HEK293 (cell line): ENCODE results near the gene CCDC102B.

Source experiments
- CTCF ChIA-PET: fragments of 350-600 bp; formaldehyde crosslinking; extraction: SDS; loops from one replicate; lab custom pipeline; 2021; ENCODE audit warnings: antibody characterized with exemption; lab: Yijun Ruan, JAX
- POLR2A ChIA-PET: fragments of 300-600 bp; formaldehyde crosslinking; extraction: SDS; loops from one replicate; lab custom pipeline; 2020; ENCODE audit warnings: antibody characterized with exemption, inconsistent platforms; lab: Yijun Ruan, JAX
- H3K27ac ChIP-seq: fragments of 200-500 bp; sonication (Bioruptor generic); 2 replicates; pipeline ENCODE4 v1.5.1; 2014; ENCODE audit warnings: low read depth, low read length, control low read depth, inconsistent platforms; ENCODE audit errors: extremely low read depth
- H3K36me3 ChIP-seq, 2 experiments: fragments of 200-500 bp in 1 of 2; sonication (Bioruptor generic) in 1 of 2; 1 replicate in 1 of 2; 2 replicates in 1 of 2; pipeline ENCODE4 v1.5.1; 2014 to 2017; ENCODE audit warnings: inconsistent platforms in 2 of 2, low read length in 2 of 2; ENCODE audit not compliant: control insufficient read depth in 2 of 2, insufficient read depth in 1 of 2
- H3K4me1 ChIP-seq: fragments of 200-500 bp; sonication (Bioruptor generic); 2 replicates; pipeline ENCODE4 v1.5.1; 2014; ENCODE audit warnings: mild to moderate bottlenecking, low read length, inconsistent platforms; ENCODE audit not compliant: control insufficient read depth, insufficient read depth
- H3K4me3 ChIP-seq: 2 replicates; pipeline ENCODE4 v1.5.1; 2011; ENCODE audit warnings: low read depth, mild to moderate bottlenecking, control low read depth, low read length, moderate library complexity
- H3K9me3 ChIP-seq: fragments of 200-500 bp; sonication (Bioruptor generic); 2 replicates; pipeline ENCODE4 v1.5.1; 2014; ENCODE audit warnings: low read depth, low read length, inconsistent platforms; ENCODE audit not compliant: control insufficient read depth, insufficient read depth
- HOXA7 ChIP-seq: sonication (generic); formaldehyde crosslinking; IDR thresholded peaks from 2 replicates; pipeline ENCODE4 v1.8.1; 2022; ENCODE audit warnings: missing genetic modification reagents, borderline replicate concordance
- HOXD13 ChIP-seq: sonication (generic); formaldehyde crosslinking; IDR thresholded peaks from 2 replicates; pipeline ENCODE4 v1.8.0; 2022; ENCODE audit warnings: missing genetic modification reagents, borderline replicate concordance
- IKZF3 ChIP-seq: fragments of 450-650 bp; IDR thresholded peaks from 2 replicates; pipeline ENCODE4 v1.5.0; 2018; ENCODE audit warnings: missing biosample characterization, mild to moderate bottlenecking, missing genetic modification characterization, moderate library complexity
- SALL2 ChIP-seq: fragments of 450-650 bp; formaldehyde crosslinking; IDR thresholded peaks from 2 replicates; pipeline ENCODE4 v1.5.0; 2017; ENCODE audit warnings: missing biosample characterization, mild to moderate bottlenecking, missing genetic modification characterization, borderline replicate concordance
- WT1 ChIP-seq: fragments of 450-650 bp; formaldehyde crosslinking; IDR thresholded peaks from 2 replicates; pipeline ENCODE4 v1.5.1; 2016; ENCODE audit warnings: missing biosample characterization, missing genetic modification characterization
- ZEB2 ChIP-seq: fragments of 450-650 bp; formaldehyde crosslinking; IDR thresholded peaks from 2 replicates; pipeline ENCODE4 v1.5.1; 2016; ENCODE audit warnings: missing biosample characterization, missing genetic modification characterization
- ZNF157 ChIP-seq: fragments of 450-650 bp; formaldehyde crosslinking; IDR thresholded peaks from 2 replicates; pipeline ENCODE4 v1.5.1; 2016; ENCODE audit warnings: missing biosample characterization, missing genetic modification characterization
- ZNF2 ChIP-seq: fragments of 450-650 bp; formaldehyde crosslinking; IDR thresholded peaks from 2 replicates; pipeline ENCODE4 v1.5.1; 2016; ENCODE audit warnings: missing biosample characterization, missing genetic modification characterization
- ZNF311 ChIP-seq: fragments of 450-650 bp; formaldehyde crosslinking; IDR thresholded peaks from 2 replicates; pipeline ENCODE4 v1.5.1; 2017; ENCODE audit warnings: missing biosample characterization, missing genetic modification characterization, borderline replicate concordance
- ZNF324 ChIP-seq: fragments of 450-650 bp; formaldehyde crosslinking; IDR thresholded peaks from 2 replicates; pipeline ENCODE4 v1.5.1; 2016; ENCODE audit warnings: missing biosample characterization, missing genetic modification characterization
- ZNF335 ChIP-seq: fragments of 450-650 bp; formaldehyde crosslinking; conservative IDR thresholded peaks from 2 replicates; pipeline ENCODE4 v1.5.1; 2016; ENCODE audit warnings: missing biosample characterization, missing genetic modification characterization
- ZNF416 ChIP-seq: fragments of 450-650 bp; formaldehyde crosslinking; IDR thresholded peaks from 2 replicates; pipeline ENCODE4 v1.5.1; 2016; ENCODE audit warnings: missing biosample characterization, missing genetic modification characterization
- ZNF48 ChIP-seq: fragments of 450-650 bp; formaldehyde crosslinking; IDR thresholded peaks from 2 replicates; pipeline ENCODE4 v1.5.1; 2016; ENCODE audit warnings: missing biosample characterization, missing genetic modification characterization
- ZNF501 ChIP-seq: fragments of 450-650 bp; formaldehyde crosslinking; IDR thresholded peaks from 2 replicates; pipeline ENCODE4 v1.5.1; 2016; ENCODE audit warnings: missing biosample characterization, missing genetic modification characterization
- ZNF510 ChIP-seq: fragments of 450-650 bp; formaldehyde crosslinking; IDR thresholded peaks from 2 replicates; pipeline ENCODE4 v1.5.1; 2018; ENCODE audit warnings: mild to moderate bottlenecking, missing genetic modification characterization, missing biosample characterization; ENCODE audit not compliant: insufficient replicate concordance
- ZNF521 ChIP-seq: fragments of 450-650 bp; formaldehyde crosslinking; IDR thresholded peaks from 2 replicates; pipeline ENCODE4 v1.5.1; 2017; ENCODE audit warnings: missing biosample characterization, mild to moderate bottlenecking, missing genetic modification characterization
- ZNF530 ChIP-seq: fragments of 450-650 bp; formaldehyde crosslinking; IDR thresholded peaks from 2 replicates; pipeline ENCODE4 v1.5.1; 2016; ENCODE audit warnings: low read depth, missing biosample characterization, missing genetic modification characterization
- ZNF654 ChIP-seq: fragments of 450-650 bp; formaldehyde crosslinking; IDR thresholded peaks from 2 replicates; pipeline ENCODE4 v1.5.1; 2016; ENCODE audit warnings: low read depth, missing biosample characterization, missing genetic modification characterization
- ZNF677 ChIP-seq: fragments of 450-650 bp; IDR thresholded peaks from 2 replicates; pipeline ENCODE4 v1.5.0; 2018; ENCODE audit warnings: missing biosample characterization, mild to moderate bottlenecking, missing genetic modification characterization, moderate library complexity
- ZNF747 ChIP-seq: fragments of 450-650 bp; formaldehyde crosslinking; IDR thresholded peaks from 2 replicates; pipeline ENCODE4 v1.5.1; 2016; ENCODE audit warnings: missing biosample characterization, missing genetic modification characterization
- ZNF776 ChIP-seq: fragments of 450-650 bp; formaldehyde crosslinking; IDR thresholded peaks from 2 replicates; pipeline ENCODE4 v1.5.0; 2017; ENCODE audit warnings: missing biosample characterization, missing genetic modification characterization, borderline replicate concordance
- ZNF777 ChIP-seq: fragments of 450-650 bp; formaldehyde crosslinking; IDR thresholded peaks from 2 replicates; pipeline ENCODE4 v1.5.1; 2017; ENCODE audit warnings: missing biosample characterization, missing genetic modification characterization, borderline replicate concordance
- TF ChIP-seq, protein P1 (sequence below): fragments of 450-650 bp; formaldehyde crosslinking; IDR thresholded peaks from 2 replicates; pipeline ENCODE4; 2016; ENCODE audit warnings: missing biosample characterization, missing genetic modification characterization
- TF ChIP-seq, protein P2 (sequence below): fragments of 450-650 bp; formaldehyde crosslinking; IDR thresholded peaks from 2 replicates; pipeline ENCODE4 v1.5.1; 2017; ENCODE audit warnings: missing biosample characterization, missing genetic modification characterization
- TF ChIP-seq, protein P3 (sequence below): fragments of 450-650 bp; formaldehyde crosslinking; IDR thresholded peaks from 2 replicates; pipeline ENCODE4 v1.5.1; 2016; ENCODE audit warnings: missing biosample characterization, missing genetic modification characterization
- TF ChIP-seq, protein P4 (sequence below): fragments of 450-650 bp; formaldehyde crosslinking; IDR thresholded peaks from 2 replicates; pipeline ENCODE4 v1.5.1; 2016; ENCODE audit warnings: missing biosample characterization, missing genetic modification characterization
- TF ChIP-seq, protein P5 (sequence below): IDR thresholded peaks from 2 replicates; pipeline ENCODE4 v1.6.1; 2011; ENCODE audit warnings: mild to moderate bottlenecking, low read depth, low read length, borderline replicate concordance

CCDC102B gene

DNA sequence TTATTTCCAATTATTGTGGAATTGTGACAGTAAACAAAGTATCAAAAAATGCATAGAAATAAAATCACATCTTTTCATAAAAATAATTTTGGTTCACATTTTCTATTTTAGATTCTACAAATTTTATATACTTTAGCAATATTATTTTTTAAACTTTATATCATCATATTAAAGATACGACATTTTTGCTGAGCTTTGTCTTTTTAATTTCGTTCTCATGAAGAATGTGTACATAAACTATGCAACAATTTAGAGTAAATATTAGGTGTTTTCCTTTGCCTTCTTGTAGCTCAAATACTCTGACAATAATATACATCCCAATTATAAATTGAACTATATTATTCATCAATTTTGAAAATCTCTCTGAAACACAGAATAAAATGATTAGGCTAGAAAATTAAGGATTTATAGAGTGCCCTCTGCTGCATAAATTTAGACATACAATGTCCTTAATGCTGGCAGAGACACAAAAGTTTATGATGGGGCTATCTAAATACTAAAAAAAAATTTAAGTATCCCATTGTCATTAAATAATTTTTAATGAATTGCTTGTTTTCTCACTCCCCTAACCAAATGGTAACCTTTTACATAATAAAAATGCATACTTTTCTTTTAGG, 45.7 kb downstream of the CCDC102B start:
- Histone ChIP-seq H3K27ac (no peak overlapping the region), H3K4me1 (no peaks in the 10 kb centered on the region; the same call in 1 of the 2 replicates), H3K36me3 (no peaks in the 10 kb centered on the region), H3K9me3 (no peaks in the 10 kb centered on the region)
- POLR2A ChIA-PET = no interaction called here
- TF ChIP-seq ZNF510 (no peak), SALL2 (tag by site-specific recombination) (no peak), WT1 (tag by site-specific recombination) (no peak), HOXA7 (CRISPR knock-in tag) (no peak), ZNF747 (tag by site-specific recombination) (no peak), ZNF501 (tag by site-specific recombination) (no peak), ZNF324 (tag by site-specific recombination) (no peak), ZNF776 (tag by site-specific recombination) (no peak), ZNF2 (no peak), ZNF777 (no peak)
- TF ChIP-seq, protein P1, sequence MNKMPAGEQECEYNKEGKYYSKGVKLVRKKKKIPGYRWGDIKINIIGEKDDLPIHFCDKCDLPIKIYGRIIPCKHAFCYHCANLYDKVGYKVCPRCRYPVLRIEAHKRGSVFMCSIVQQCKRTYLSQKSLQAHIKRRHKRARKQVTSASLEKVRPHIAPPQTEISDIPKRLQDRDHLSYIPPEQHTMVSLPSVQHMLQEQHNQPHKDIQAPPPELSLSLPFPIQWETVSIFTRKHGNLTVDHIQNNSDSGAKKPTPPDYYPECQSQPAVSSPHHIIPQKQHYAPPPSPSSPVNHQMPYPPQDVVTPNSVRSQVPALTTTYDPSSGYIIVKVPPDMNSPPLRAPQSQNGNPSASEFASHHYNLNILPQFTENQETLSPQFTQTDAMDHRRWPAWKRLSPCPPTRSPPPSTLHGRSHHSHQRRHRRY (tag by site-specific recombination) = no peak
- TF ChIP-seq, protein P2, sequence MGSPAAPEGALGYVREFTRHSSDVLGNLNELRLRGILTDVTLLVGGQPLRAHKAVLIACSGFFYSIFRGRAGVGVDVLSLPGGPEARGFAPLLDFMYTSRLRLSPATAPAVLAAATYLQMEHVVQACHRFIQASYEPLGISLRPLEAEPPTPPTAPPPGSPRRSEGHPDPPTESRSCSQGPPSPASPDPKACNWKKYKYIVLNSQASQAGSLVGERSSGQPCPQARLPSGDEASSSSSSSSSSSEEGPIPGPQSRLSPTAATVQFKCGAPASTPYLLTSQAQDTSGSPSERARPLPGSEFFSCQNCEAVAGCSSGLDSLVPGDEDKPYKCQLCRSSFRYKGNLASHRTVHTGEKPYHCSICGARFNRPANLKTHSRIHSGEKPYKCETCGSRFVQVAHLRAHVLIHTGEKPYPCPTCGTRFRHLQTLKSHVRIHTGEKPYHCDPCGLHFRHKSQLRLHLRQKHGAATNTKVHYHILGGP (tag by site-specific recombination) = no peak
- TF ChIP-seq, all 188 proteins: peak for 0
- CTCF ChIA-PET = interaction anchor here (0.7 kb wide), 2 partner anchors 835 to 1332 kb away, joined by 3 read pairs; no protein-coding TSS in a partner anchor
- H3K4me3 ChIP-seq = no peak overlapping the region

DNA sequence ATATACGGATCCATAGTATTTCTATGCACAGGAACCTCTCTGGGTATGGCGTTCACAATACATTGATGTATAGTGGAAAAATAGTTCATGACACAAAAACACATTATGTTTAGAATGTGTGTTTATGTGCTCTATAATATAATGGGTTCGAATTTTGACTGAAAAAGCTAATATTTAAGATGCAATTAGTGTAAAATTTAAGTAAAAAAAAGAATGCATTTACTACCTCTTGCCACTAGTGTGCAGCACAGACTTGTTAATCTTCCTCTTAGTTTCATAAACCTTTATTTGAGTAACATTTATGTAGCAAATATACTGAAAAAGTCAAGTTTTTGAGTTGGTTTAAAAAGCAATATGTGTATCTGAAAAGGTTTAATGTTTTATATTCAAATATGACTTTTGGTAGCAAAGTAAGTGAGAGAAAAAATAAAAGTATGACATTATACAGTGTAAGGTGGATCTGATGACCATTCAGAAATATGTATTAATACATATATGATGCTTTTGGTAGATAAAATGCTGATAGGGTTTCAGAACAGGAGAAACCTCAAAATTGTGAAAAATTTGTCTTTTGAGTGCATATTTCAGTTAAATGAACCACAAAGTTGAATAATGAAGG, 49.4 kb downstream of the CCDC102B start:
- no peaks in the 10 kb centered on the region for H3K4me1 ChIP-seq
- no peak overlapping the region for H3K27ac ChIP-seq
- no peaks in the 10 kb centered on the region for H3K9me3 ChIP-seq
- CTCF ChIA-PET = interaction anchor here (0.6 to 1.0 kb wide), 6 partner anchors 40 to 1282 kb away, joined by 3 to 5 read pairs (median 4); no protein-coding TSS in a partner anchor
- POLR2A ChIA-PET = no interaction called here
- no peaks in the 10 kb centered on the region for H3K36me3 ChIP-seq
- no peak overlapping the region for H3K4me3 ChIP-seq
- TF ChIP-seq HOXA7 (CRISPR knock-in tag) (no peak), ZNF157 (tag by site-specific recombination) (no peak), ZNF777 (no peak), ZNF48 (no peak), ZNF335 (tag by site-specific recombination) (no peak), ZNF654 (tag by site-specific recombination) (peak; percentile 42), ZNF416 (tag by site-specific recombination) (no peak), ZNF521 (tag by site-specific recombination) (no peak), ZNF677 (no peak), HOXD13 (CRISPR knock-in tag) (no peak), ZNF530 (tag by site-specific recombination) (no peak), IKZF3 (tag by site-specific recombination) (no peak), ZEB2 (no peak), ZNF311 (no peak)
- TF ChIP-seq, protein P3, sequence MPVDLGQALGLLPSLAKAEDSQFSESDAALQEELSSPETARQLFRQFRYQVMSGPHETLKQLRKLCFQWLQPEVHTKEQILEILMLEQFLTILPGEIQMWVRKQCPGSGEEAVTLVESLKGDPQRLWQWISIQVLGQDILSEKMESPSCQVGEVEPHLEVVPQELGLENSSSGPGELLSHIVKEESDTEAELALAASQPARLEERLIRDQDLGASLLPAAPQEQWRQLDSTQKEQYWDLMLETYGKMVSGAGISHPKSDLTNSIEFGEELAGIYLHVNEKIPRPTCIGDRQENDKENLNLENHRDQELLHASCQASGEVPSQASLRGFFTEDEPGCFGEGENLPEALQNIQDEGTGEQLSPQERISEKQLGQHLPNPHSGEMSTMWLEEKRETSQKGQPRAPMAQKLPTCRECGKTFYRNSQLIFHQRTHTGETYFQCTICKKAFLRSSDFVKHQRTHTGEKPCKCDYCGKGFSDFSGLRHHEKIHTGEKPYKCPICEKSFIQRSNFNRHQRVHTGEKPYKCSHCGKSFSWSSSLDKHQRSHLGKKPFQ (tag by site-specific recombination) = no peak
- TF ChIP-seq, protein P4, sequence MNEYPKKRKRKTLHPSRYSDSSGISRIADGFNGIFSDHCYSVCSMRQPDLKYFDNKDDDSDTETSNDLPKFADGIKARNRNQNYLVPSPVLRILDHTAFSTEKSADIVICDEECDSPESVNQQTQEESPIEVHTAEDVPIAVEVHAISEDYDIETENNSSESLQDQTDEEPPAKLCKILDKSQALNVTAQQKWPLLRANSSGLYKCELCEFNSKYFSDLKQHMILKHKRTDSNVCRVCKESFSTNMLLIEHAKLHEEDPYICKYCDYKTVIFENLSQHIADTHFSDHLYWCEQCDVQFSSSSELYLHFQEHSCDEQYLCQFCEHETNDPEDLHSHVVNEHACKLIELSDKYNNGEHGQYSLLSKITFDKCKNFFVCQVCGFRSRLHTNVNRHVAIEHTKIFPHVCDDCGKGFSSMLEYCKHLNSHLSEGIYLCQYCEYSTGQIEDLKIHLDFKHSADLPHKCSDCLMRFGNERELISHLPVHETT (tag by site-specific recombination) = no peak
- TF ChIP-seq, protein P5, sequence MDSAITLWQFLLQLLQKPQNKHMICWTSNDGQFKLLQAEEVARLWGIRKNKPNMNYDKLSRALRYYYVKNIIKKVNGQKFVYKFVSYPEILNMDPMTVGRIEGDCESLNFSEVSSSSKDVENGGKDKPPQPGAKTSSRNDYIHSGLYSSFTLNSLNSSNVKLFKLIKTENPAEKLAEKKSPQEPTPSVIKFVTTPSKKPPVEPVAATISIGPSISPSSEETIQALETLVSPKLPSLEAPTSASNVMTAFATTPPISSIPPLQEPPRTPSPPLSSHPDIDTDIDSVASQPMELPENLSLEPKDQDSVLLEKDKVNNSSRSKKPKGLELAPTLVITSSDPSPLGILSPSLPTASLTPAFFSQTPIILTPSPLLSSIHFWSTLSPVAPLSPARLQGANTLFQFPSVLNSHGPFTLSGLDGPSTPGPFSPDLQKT = no peak
